ENCODE results near the gene GALNT13. TPM values are rescaled to one million over a fixed set of nuclear protein-coding genes. Genes with fewer than 3 reads are reported as not detected.

The GALNT13 gene
- total RNA-seq, 2 experiments from 2014 or later, result not detected

- H3K4me1 ChIP-seq (ENCODE audit: insufficient read depth, low read length, poor library complexity, severe bottlenecking), result no peaks in the 10 kb centered on the region
- H3K79me2 ChIP-seq (ENCODE audit: insufficient read depth, low read depth, low read length), result no peaks in the 10 kb centered on the region
- no peaks in the 10 kb centered on the region for H3K9me2 ChIP-seq (ENCODE audit: insufficient read depth, low read length)
- POLR2A ChIA-PET, result interaction anchor here (0.6 kb wide), 1 partner anchor 75 kb away, joined by 3 read pairs; no protein-coding TSS in a partner anchor
- no peaks in the 10 kb centered on the region for H4K20me1 ChIP-seq (ENCODE audit: insufficient read depth, low read length)
- no peak overlapping the region for H3K4me3 ChIP-seq (ENCODE audit: low read depth, low read length, poor library complexity, severe bottlenecking)
- intact Hi-C loops (cut with micrococcal nuclease; ENCODE audit: unreplicated experiment), result no loop called here
- no TSS peak for BruUV-seq (replicated peaks)
- no peak for DNase-seq (ENCODE audit: low spot score)
- no peak overlapping the region for H3K4me2 ChIP-seq (ENCODE audit: low read length)
- no peak for TF ChIP-seq CTCF (conservative IDR thresholded peaks at IDR 0.05; ENCODE audit: low read length)
- no peak for TF ChIP-seq EZH2phosphoT487 (IDR thresholded peaks at IDR 0.05; ENCODE audit: borderline replicate concordance, low read depth, low read length)
- H3K27ac ChIP-seq (ENCODE audit: low read depth, low read length, poor library complexity, severe bottlenecking), result no peak overlapping the region
- CTCF ChIA-PET (ENCODE audit: unreplicated experiment), result no interaction called here
- no peaks in the 10 kb centered on the region for H3K36me3 ChIP-seq (ENCODE audit: insufficient read depth, low read length)
- no peaks in the 10 kb centered on the region for H3K9me3 ChIP-seq (ENCODE audit: low read length)
- H2AFZ ChIP-seq (ENCODE audit: low read length), result no peak overlapping the region
Measured at GRCh38 chr2:154170400-154170799, 298.7 kb downstream of the GALNT13 start.

GRCh38 chr2:154173164-154173563 lies 301.4 kb downstream of the GALNT13 start:
- CTCF ChIA-PET (ENCODE audit: unreplicated experiment), result no interaction called here
- Histone ChIP-seq H3K4me2 (ENCODE audit: low read length) (no peak overlapping the region), H3K79me2 (ENCODE audit: insufficient read depth, low read depth, low read length) (no peaks in the 10 kb centered on the region), H3K4me3 (ENCODE audit: low read depth, low read length, poor library complexity, severe bottlenecking) (no peak overlapping the region), H3K36me3 (ENCODE audit: insufficient read depth, low read length) (no peaks in the 10 kb centered on the region), H3K4me1 (ENCODE audit: insufficient read depth, low read length, poor library complexity, severe bottlenecking) (no peaks in the 10 kb centered on the region), H4K20me1 (ENCODE audit: insufficient read depth, low read length) (no peaks in the 10 kb centered on the region), H2AFZ (ENCODE audit: low read length) (no peak overlapping the region), H3K27ac (ENCODE audit: low read depth, low read length, poor library complexity, severe bottlenecking) (no peak overlapping the region), H3K9me2 (ENCODE audit: insufficient read depth, low read length) (no peaks in the 10 kb centered on the region), H3K9me3 (ENCODE audit: low read length) (no peaks in the 10 kb centered on the region)
- TF ChIP-seq EZH2phosphoT487 (IDR thresholded peaks at IDR 0.05; ENCODE audit: borderline replicate concordance, low read depth, low read length) (no peak), CTCF (conservative IDR thresholded peaks at IDR 0.05; ENCODE audit: low read length) (no peak)
- BruUV-seq (replicated peaks), result no TSS peak
- DNase-seq (ENCODE audit: low spot score), result no peak
- POLR2A ChIA-PET, result interaction anchor here (0.7 kb wide), 1 partner anchor 99 kb away, joined by 3 read pairs; no protein-coding TSS in a partner anchor
- intact Hi-C loops (cut with micrococcal nuclease; ENCODE audit: unreplicated experiment), result no loop called here

- POLR2A ChIA-PET, result no interaction called here
- H3K4me3 ChIP-seq (ENCODE audit: low read depth, low read length, poor library complexity, severe bottlenecking), result no peak overlapping the region
- H3K9me2 ChIP-seq (ENCODE audit: insufficient read depth, low read length), result no peaks in the 10 kb centered on the region
- no peak overlapping the region for H3K4me2 ChIP-seq (ENCODE audit: low read length)
- H4K20me1 ChIP-seq (ENCODE audit: insufficient read depth, low read length), result no peaks in the 10 kb centered on the region
- H3K27ac ChIP-seq (ENCODE audit: low read depth, low read length, poor library complexity, severe bottlenecking), result no peak overlapping the region
- no peak overlapping the region for H2AFZ ChIP-seq (ENCODE audit: low read length)
- H3K79me2 ChIP-seq (ENCODE audit: insufficient read depth, low read depth, low read length), result no peaks in the 10 kb centered on the region
- intact Hi-C loops (cut with micrococcal nuclease; ENCODE audit: unreplicated experiment), result no loop called here
- DNase-seq (ENCODE audit: low spot score), result no peak
- CTCF ChIA-PET (ENCODE audit: unreplicated experiment), result no interaction called here
- TF ChIP-seq CTCF (conservative IDR thresholded peaks at IDR 0.05; ENCODE audit: low read length), result no peak
- TF ChIP-seq EZH2phosphoT487 (IDR thresholded peaks at IDR 0.05; ENCODE audit: borderline replicate concordance, low read depth, low read length), result no peak
- H3K4me1 ChIP-seq (ENCODE audit: insufficient read depth, low read length, poor library complexity, severe bottlenecking), result no peaks in the 10 kb centered on the region
- H3K36me3 ChIP-seq (ENCODE audit: insufficient read depth, low read length), result no peaks in the 10 kb centered on the region
- BruUV-seq (replicated peaks), result no TSS peak
- H3K9me3 ChIP-seq (ENCODE audit: low read length), result no peaks in the 10 kb centered on the region
Measured at GRCh38 chr2:154173919-154174318, 302.2 kb downstream of the GALNT13 start.

All from OCI-LY7 (cell line).